Endodermal cell (in vitro differentiated cells): Measurements from ENCODE around the gene OSBPL3. TPM values are rescaled to one million over a fixed set of nuclear protein-coding genes. Genes with fewer than 3 reads are reported as not detected.

Experiments
- DNase-seq: peaks from one replicate; pipeline ENCODE4 v3.0.0-alpha.2; 2017
- H3K27ac ChIP-seq: 2 replicates; pipeline ENCODE4 v1.5.1; 2013; ENCODE audit warnings: mild to moderate bottlenecking, low read depth, low read length, moderate library complexity
- H3K27me3 ChIP-seq: 2 replicates; pipeline ENCODE4 v1.6.1; 2013; ENCODE audit warnings: mild to moderate bottlenecking, low read length, moderate library complexity; ENCODE audit not compliant: insufficient read depth, control insufficient read depth, poor library complexity, severe bottlenecking
- H3K36me3 ChIP-seq: 2 replicates; pipeline ENCODE4 v1.7.0; 2013; ENCODE audit warnings: mild to moderate bottlenecking, low read length, moderate library complexity; ENCODE audit not compliant: control insufficient read depth, insufficient read depth
- H3K4me1 ChIP-seq: one replicate; pipeline ENCODE4 v1.7.0; 2013; ENCODE audit warnings: low read length; ENCODE audit not compliant: control insufficient read depth, insufficient read depth
- H3K4me3 ChIP-seq: 2 replicates; pipeline ENCODE4 v1.5.1; 2013; ENCODE audit warnings: mild to moderate bottlenecking, low read length, moderate library complexity
- H3K9ac ChIP-seq: 2 replicates; pipeline ENCODE4 v1.6.1; 2013; ENCODE audit warnings: mild to moderate bottlenecking, low read length, moderate library complexity; ENCODE audit not compliant: poor library complexity, severe bottlenecking; ENCODE audit errors: extremely low read depth
- H3K9me3 ChIP-seq: 2 replicates; pipeline ENCODE4 v1.6.1; 2013; ENCODE audit warnings: mild to moderate bottlenecking, low read length, moderate library complexity; ENCODE audit not compliant: control insufficient read depth
- H3K27ac Mint-ChIP-seq: 2 replicates; pipeline ENCODE4 v1.8.0; 2020; ENCODE audit warnings: mixed read lengths
- H3K27me3 Mint-ChIP-seq: 2 replicates; pipeline ENCODE4 v1.8.0; 2021; ENCODE audit warnings: mild to moderate bottlenecking, mixed read lengths; ENCODE audit not compliant: insufficient read depth
- H3K36me3 Mint-ChIP-seq: 2 replicates; pipeline ENCODE4 v1.8.0; 2020; ENCODE audit warnings: low read depth, mixed read lengths
- H3K4me1 Mint-ChIP-seq: 2 replicates; pipeline ENCODE4 v1.8.0; 2020; ENCODE audit warnings: mixed read lengths
- H3K4me3 Mint-ChIP-seq: 2 replicates; pipeline ENCODE4 v1.8.0; 2020; ENCODE audit warnings: mild to moderate bottlenecking, moderate library complexity, mixed read lengths
- H3K9me3 Mint-ChIP-seq: 2 replicates; pipeline ENCODE4 v1.8.0; 2020; ENCODE audit warnings: mild to moderate bottlenecking, mixed read lengths
- WGBS, 2 experiments: methylation state at CpG; one replicate each; pipeline versions ENCODE4 v1.1.5 to v1.1.7; 2013; ENCODE audit warnings: missing lambda C conversion rate in 2 of 2, mixed read lengths in 1 of 2; ENCODE audit not compliant: insufficient coverage in 1 of 2, insufficient read length in 1 of 2; 5-methylcytosine and 5-hydroxymethylcytosine counted together
- total RNA-seq, 2 donors: library from RNA; stranded (reverse); fragmentation: NEBNext Ultra II Directional in 1 of 2; extraction: Animal tissue kit (Norgen Biotek cat#: 25700) in 1 of 2; gene quantifications; 2 replicates in 1 of 2; 3 replicates in 1 of 2; pipeline ENCODE4 v1.2.1, GENCODE V29; 2021
- TF ChIP-seq, protein P1 (sequence below): fragments of 200-600 bp; sonication (generic); conservative IDR thresholded peaks from 2 replicates; pipeline ENCODE4 v1.5.0; 2021; ENCODE audit warnings: antibody characterized with exemption, mild to moderate bottlenecking

OSBPL3 gene
- total RNA-seq, 2 donors from 2014 or later, result 9.8 to 11.3 TPM

GRCh38 chr7:24777806-24778205 is 202.2 kb downstream of the OSBPL3 start:
- H3K27ac ChIP-seq, result no peak overlapping the region
- no peaks in the 10 kb centered on the region for H3K27me3 ChIP-seq
- no peaks in the 10 kb centered on the region for H3K36me3 ChIP-seq
- no peak overlapping the region for H3K27ac Mint-ChIP-seq
- DNase-seq, result no peak
- H3K9me3 Mint-ChIP-seq, result peaks cover 2% of the 10 kb centered on the region
- no peak overlapping the region for H3K9ac ChIP-seq
- no peaks in the 10 kb centered on the region for H3K36me3 Mint-ChIP-seq
- no peak overlapping the region for H3K4me3 Mint-ChIP-seq
- no peaks in the 10 kb centered on the region for H3K4me1 Mint-ChIP-seq
- peaks cover under 1% of the 10 kb centered on the region for H3K9me3 ChIP-seq
- no peaks in the 10 kb centered on the region for H3K4me1 ChIP-seq
- no peaks in the 10 kb centered on the region for H3K27me3 Mint-ChIP-seq
- no peak overlapping the region for H3K4me3 ChIP-seq
- 92% methylated on average over 3 of the region's 3 CpGs; no CpG with 5 or more reads in 1 of the 2 experiments for WGBS, 2 experiments
- TF ChIP-seq, protein P1, sequence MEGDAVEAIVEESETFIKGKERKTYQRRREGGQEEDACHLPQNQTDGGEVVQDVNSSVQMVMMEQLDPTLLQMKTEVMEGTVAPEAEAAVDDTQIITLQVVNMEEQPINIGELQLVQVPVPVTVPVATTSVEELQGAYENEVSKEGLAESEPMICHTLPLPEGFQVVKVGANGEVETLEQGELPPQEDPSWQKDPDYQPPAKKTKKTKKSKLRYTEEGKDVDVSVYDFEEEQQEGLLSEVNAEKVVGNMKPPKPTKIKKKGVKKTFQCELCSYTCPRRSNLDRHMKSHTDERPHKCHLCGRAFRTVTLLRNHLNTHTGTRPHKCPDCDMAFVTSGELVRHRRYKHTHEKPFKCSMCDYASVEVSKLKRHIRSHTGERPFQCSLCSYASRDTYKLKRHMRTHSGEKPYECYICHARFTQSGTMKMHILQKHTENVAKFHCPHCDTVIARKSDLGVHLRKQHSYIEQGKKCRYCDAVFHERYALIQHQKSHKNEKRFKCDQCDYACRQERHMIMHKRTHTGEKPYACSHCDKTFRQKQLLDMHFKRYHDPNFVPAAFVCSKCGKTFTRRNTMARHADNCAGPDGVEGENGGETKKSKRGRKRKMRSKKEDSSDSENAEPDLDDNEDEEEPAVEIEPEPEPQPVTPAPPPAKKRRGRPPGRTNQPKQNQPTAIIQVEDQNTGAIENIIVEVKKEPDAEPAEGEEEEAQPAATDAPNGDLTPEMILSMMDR, result no peak

DNA sequence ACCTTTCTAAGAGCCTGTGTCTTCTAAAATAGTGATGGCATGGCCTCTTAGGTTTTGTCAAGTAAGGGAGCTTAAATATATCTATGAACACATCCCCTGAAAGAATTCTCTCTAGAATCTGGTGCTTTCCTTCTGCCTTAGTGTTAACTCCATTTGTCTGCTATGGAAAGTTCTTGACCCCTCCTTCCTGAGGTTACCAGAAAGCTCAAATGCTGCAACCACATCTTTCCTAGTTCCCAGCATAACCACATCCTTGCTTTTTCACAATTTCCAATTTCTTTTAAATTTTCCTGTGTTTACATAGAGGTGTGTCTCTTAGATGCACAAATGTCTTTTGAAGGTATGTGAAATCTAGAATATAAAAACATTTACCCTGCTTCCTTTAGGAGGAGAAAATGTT is 206.3 kb downstream of the OSBPL3 start:
- H3K27ac ChIP-seq, result no peak overlapping the region
- DNase-seq, result no peak

DNA sequence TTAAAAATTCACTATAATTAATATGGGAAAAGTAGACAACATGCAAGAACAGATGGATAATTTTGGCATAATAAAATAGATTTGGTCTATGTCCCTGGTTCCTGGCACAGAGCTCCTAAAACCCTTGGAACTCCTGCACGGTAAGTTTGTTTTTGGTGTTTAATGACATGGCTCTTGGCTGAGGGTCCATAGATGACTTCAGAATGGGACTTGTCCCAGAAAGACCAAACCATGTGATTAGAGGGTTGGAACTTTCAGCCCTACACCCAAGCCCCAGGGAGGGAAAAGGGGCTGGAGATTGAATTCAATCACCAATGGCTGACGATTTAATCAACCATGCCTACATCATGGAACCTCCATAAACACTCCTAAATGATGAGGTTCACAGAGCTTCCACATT is 210.1 kb downstream of the OSBPL3 start:
- Mint-ChIP-seq H3K9me3 (no peaks in the 10 kb centered on the region), H3K36me3 (no peaks in the 10 kb centered on the region), H3K27me3 (peaks cover 7% of the 10 kb centered on the region), H3K27ac (no peak overlapping the region), H3K4me3 (no peak overlapping the region), H3K4me1 (peaks cover 3% of the 10 kb centered on the region)
- no peak for DNase-seq
- Histone ChIP-seq H3K27ac (no peak overlapping the region), H3K9me3 (no peaks in the 10 kb centered on the region), H3K4me1 (no peaks in the 10 kb centered on the region), H3K4me3 (no peak overlapping the region), H3K36me3 (no peaks in the 10 kb centered on the region), H3K9ac (no peak overlapping the region), H3K27me3 (no peaks in the 10 kb centered on the region)
- TF ChIP-seq, protein P1, result no peak
- WGBS, 2 experiments, result 96% methylated on average over 2 of the region's 2 CpGs; no CpG with 5 or more reads in 1 of the 2 experiments

More for the DNA sequence above, 206.3 kb downstream of the OSBPL3 start:
- H3K9ac ChIP-seq, result no peak overlapping the region
- H3K4me1 Mint-ChIP-seq, result no peaks in the 10 kb centered on the region
- no peak overlapping the region for H3K27ac Mint-ChIP-seq
- H3K9me3 Mint-ChIP-seq, result no peaks in the 10 kb centered on the region
- H3K27me3 ChIP-seq, result no peaks in the 10 kb centered on the region
- no peak overlapping the region for H3K4me3 Mint-ChIP-seq
- no peaks in the 10 kb centered on the region for H3K4me1 ChIP-seq
- H3K9me3 ChIP-seq, result no peaks in the 10 kb centered on the region
- H3K27me3 Mint-ChIP-seq, result peaks cover 7% of the 10 kb centered on the region
- TF ChIP-seq, protein P1, result no peak
- no peaks in the 10 kb centered on the region for H3K36me3 Mint-ChIP-seq
- no peaks in the 10 kb centered on the region for H3K36me3 ChIP-seq
- H3K4me3 ChIP-seq, result no peak overlapping the region
